T-helper 22 cell (primary cell): Measurements from ENCODE around the gene NPVF.

Experiments used
- DNase-seq: peaks from one replicate; pipeline ENCODE4 v3.0.0-alpha.2; 2020; ENCODE audit warnings: low read depth

NPVF gene

GRCh38 chr7:25234336-25234735 is 6.0 kb upstream of the NPVF start:
- DNase-seq = no peak

GRCh38 chr7:25223206-25223605 is 5.1 kb downstream of the NPVF start:
- no peak for DNase-seq

GRCh38 chr7:25222666-25223065 is 5.6 kb downstream of the NPVF start:
- no peak for DNase-seq

GRCh38 chr7:25221009-25221408 is 7.3 kb downstream of the NPVF start:
- no peak for DNase-seq

- no peak for DNase-seq
These were observed 10.1 kb downstream of the NPVF start for GRCh38 chr7:25218191-25218590.

GRCh38 chr7:25216837-25217236 is 11.4 kb downstream of the NPVF start:
- no peak for DNase-seq

- DNase-seq = no peak
These were observed 12.5 kb downstream of the NPVF start for GRCh38 chr7:25215694-25216335.

- DNase-seq = no peak
These were observed 19.6 kb downstream of the NPVF start for GRCh38 chr7:25208525-25209221.

- no peak for DNase-seq
These were observed 20.4 kb downstream of the NPVF start for GRCh38 chr7:25207887-25208286.

GRCh38 chr7:25206765-25207164 is 21.5 kb downstream of the NPVF start:
- no peak for DNase-seq

- DNase-seq = no peak
These were observed 32.0 kb downstream of the NPVF start for GRCh38 chr7:25196132-25196896.

- no peak for DNase-seq
These were observed 34.2 kb downstream of the NPVF start for GRCh38 chr7:25194036-25194435.

GRCh38 chr7:25192043-25192442 is 36.2 kb downstream of the NPVF start:
- DNase-seq = no peak

GRCh38 chr7:25189197-25189596 is 39.1 kb downstream of the NPVF start:
- DNase-seq = no peak

GRCh38 chr7:25187932-25188331 is 40.4 kb downstream of the NPVF start:
- DNase-seq = no peak

- DNase-seq = no peak
These were observed 41.9 kb downstream of the NPVF start for GRCh38 chr7:25186436-25186835.

- DNase-seq = no peak
These were observed 46.8 kb downstream of the NPVF start for GRCh38 chr7:25181532-25181931.

- no peak for DNase-seq
These were observed 47.3 kb downstream of the NPVF start for GRCh38 chr7:25180946-25181345.

GRCh38 chr7:25180592-25180923 is 47.7 kb downstream of the NPVF start:
- no peak for DNase-seq

- DNase-seq = peak; percentile 83
These were observed 48.3 kb downstream of the NPVF start for GRCh38 chr7:25179771-25180591.

- DNase-seq = no peak
These were observed 49.0 kb downstream of the NPVF start for GRCh38 chr7:25179325-25179724.
